ENCODE results near the gene POLA2. TPM values are rescaled to one million over a fixed set of nuclear protein-coding genes. Genes with fewer than 3 reads are reported as not detected.

POLA2 gene
- total and polyA plus RNA-seq, 4 donors: 1.5 to 6.1 (median 3.2) TPM

DNA sequence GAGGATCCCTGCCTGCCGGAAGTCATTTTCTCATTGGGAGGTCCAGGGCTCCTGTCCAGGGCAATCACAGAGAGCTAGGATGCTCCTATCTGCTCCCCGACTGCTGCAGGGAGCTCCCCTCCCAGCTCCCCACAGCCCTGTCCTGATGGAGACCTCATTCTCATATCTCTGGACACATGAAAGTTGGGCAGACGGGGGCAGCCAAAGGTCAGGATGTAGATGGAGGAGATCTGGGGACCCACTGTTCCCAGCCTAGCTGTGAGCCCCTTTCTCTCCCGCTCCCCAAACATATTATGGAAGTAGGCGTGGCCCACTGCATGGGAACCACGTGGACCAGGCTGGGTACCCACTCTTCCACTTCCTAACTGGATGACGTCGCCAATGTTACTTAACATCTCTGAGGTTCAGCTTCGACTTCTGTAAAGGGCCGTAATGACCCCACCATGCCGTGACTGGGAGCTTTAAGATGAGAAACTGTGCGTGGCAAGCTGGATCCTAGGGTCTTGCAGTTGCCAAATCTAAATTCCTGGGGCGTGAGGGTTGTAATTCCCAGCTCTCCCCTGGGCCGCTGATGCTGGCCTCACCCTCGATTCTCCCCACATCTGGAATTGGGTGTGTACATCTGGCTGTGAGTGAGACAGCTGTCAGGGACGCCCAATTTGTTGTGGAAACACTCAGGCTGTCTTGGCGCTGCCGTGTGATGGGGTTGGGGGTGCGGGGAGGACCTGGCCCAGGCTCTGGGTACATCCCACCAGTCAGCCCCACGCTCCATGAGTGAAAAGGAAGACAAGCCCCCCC lies 54.7 kb downstream of the POLA2 start:
- H3K27ac ChIP-seq (ENCODE audit: low read depth in 1 of 2, low read length in 2 of 2): peak overlapping the region; percentile 60 to 90
- WGBS: 63% methylated on average over 20 of the region's 20 CpGs
- no peak for DNase-seq (ENCODE audit: low spot score)

DNA sequence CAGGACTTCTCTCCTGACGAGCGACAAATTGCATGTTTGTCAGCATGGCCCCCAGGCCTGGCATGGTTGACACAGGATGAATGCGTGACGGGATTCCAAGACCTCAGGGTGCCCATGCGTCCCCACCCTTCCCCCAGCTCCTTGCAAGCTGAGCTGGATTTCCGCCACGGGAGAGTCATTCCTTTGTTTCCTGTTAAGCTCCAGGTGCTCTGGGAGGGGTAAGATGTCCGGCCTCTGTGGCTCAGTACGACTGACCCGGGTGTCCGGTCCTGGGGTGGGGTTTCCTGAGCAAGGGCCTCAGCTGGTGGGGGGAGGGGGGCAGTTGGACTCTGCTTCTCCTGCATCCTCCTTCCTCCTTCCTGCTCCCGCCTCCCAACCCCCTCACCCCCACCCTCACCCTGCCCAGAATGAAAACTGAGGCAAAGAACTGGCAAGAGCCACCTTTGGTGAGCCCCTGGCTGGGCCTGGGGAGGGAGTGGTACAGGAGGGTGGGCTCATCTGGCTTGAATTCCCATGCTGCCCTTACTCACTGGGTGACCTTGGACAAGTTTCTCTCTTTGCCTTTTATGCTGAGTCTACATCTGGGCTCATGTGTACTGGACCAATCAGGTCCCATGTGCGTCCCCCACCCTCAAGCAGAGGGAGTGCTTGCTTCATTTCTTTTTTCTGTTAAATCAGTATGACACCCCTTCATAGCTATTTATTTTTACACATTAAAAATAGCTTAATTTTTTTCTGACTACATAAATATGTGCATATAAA lies 55.4 kb downstream of the POLA2 start:
- DNase-seq (ENCODE audit: low spot score): no peak
- Histone ChIP-seq H3K4me3 (ENCODE audit: low read depth in 1 of 3, low read length in 3 of 3) (no peak overlapping the region), H3K9me3 (ENCODE audit: control insufficient read depth in 4 of 4, low read length in 3 of 4) (no peaks in the 10 kb centered on the region), H3K4me1 (ENCODE audit: control insufficient read depth in 4 of 4, insufficient read depth in 4 of 4, low read length in 3 of 4) (peaks cover 0 to 45% (median 30%) of the 10 kb centered on the region in 4 donors), H3K27me3 (ENCODE audit: control insufficient read depth in 4 of 4, insufficient read depth in 4 of 4, low read length in 3 of 4) (no peaks in the 10 kb centered on the region), H3K27ac (ENCODE audit: low read depth in 1 of 2, low read length in 2 of 2) (peak overlapping the region; percentile 60 to 90), H3K9ac (ENCODE audit: low read depth in 1 of 2, low read length in 2 of 2) (peak overlapping the region in 1 of 2 donors; percentile 17), H3K36me3 (ENCODE audit: control insufficient read depth in 4 of 4, insufficient read depth in 3 of 4, low read depth in 1 of 4, low read length in 3 of 4) (peaks cover 0 to 5% (median 1%) of the 10 kb centered on the region in 4 donors)
- 68% methylated on average over 13 of the region's 13 CpGs for WGBS
- TF ChIP-seq SP1 (IDR thresholded peaks at IDR 0.05) (peak; percentile 6), RAD21 (IDR thresholded peaks at IDR 0.05) (no peak), NR2F2 (IDR thresholded peaks at IDR 0.05) (peak; percentile 81)
- TF ChIP-seq, protein P1, sequence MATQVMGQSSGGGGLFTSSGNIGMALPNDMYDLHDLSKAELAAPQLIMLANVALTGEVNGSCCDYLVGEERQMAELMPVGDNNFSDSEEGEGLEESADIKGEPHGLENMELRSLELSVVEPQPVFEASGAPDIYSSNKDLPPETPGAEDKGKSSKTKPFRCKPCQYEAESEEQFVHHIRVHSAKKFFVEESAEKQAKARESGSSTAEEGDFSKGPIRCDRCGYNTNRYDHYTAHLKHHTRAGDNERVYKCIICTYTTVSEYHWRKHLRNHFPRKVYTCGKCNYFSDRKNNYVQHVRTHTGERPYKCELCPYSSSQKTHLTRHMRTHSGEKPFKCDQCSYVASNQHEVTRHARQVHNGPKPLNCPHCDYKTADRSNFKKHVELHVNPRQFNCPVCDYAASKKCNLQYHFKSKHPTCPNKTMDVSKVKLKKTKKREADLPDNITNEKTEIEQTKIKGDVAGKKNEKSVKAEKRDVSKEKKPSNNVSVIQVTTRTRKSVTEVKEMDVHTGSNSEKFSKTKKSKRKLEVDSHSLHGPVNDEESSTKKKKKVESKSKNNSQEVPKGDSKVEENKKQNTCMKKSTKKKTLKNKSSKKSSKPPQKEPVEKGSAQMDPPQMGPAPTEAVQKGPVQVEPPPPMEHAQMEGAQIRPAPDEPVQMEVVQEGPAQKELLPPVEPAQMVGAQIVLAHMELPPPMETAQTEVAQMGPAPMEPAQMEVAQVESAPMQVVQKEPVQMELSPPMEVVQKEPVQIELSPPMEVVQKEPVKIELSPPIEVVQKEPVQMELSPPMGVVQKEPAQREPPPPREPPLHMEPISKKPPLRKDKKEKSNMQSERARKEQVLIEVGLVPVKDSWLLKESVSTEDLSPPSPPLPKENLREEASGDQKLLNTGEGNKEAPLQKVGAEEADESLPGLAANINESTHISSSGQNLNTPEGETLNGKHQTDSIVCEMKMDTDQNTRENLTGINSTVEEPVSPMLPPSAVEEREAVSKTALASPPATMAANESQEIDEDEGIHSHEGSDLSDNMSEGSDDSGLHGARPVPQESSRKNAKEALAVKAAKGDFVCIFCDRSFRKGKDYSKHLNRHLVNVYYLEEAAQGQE (IDR thresholded peaks at IDR 0.05): no peak

More for the DNA sequence above, 54.7 kb downstream of the POLA2 start:
- TF ChIP-seq, protein P2, sequence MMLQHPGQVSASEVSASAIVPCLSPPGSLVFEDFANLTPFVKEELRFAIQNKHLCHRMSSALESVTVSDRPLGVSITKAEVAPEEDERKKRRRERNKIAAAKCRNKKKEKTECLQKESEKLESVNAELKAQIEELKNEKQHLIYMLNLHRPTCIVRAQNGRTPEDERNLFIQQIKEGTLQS (IDR thresholded peaks at IDR 0.05): no peak
- TF ChIP-seq, protein P3, sequence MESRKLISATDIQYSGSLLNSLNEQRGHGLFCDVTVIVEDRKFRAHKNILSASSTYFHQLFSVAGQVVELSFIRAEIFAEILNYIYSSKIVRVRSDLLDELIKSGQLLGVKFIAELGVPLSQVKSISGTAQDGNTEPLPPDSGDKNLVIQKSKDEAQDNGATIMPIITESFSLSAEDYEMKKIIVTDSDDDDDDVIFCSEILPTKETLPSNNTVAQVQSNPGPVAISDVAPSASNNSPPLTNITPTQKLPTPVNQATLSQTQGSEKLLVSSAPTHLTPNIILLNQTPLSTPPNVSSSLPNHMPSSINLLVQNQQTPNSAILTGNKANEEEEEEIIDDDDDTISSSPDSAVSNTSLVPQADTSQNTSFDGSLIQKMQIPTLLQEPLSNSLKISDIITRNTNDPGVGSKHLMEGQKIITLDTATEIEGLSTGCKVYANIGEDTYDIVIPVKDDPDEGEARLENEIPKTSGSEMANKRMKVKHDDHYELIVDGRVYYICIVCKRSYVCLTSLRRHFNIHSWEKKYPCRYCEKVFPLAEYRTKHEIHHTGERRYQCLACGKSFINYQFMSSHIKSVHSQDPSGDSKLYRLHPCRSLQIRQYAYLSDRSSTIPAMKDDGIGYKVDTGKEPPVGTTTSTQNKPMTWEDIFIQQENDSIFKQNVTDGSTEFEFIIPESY (IDR thresholded peaks at IDR 0.05): no peak
- TF ChIP-seq, protein P1 (IDR thresholded peaks at IDR 0.05): no peak
- TF ChIP-seq YY1 (IDR thresholded peaks at IDR 0.05): no peak
- H3K4me3 ChIP-seq (ENCODE audit: low read depth in 1 of 3, low read length in 3 of 3): peak overlapping the region in 2 of 3 donors; percentile 3 to 79
- H3K4me1 ChIP-seq (ENCODE audit: control insufficient read depth in 4 of 4, insufficient read depth in 4 of 4, low read length in 3 of 4): peaks cover 0 to 45% (median 30%) of the 10 kb centered on the region in 4 donors
- no peaks in the 10 kb centered on the region for H3K36me3 ChIP-seq (ENCODE audit: control insufficient read depth in 4 of 4, insufficient read depth in 3 of 4, low read depth in 1 of 4, low read length in 3 of 4)
- no peaks in the 10 kb centered on the region for H3K9me3 ChIP-seq (ENCODE audit: control insufficient read depth in 4 of 4, low read length in 3 of 4)
- no peaks in the 10 kb centered on the region for H3K27me3 ChIP-seq (ENCODE audit: control insufficient read depth in 4 of 4, insufficient read depth in 4 of 4, low read length in 3 of 4)
- peak overlapping the region in 1 of 2 donors; percentile 17 for H3K9ac ChIP-seq (ENCODE audit: low read depth in 1 of 2, low read length in 2 of 2)
